Hippocampal formation (tissue), 2 donors: ENCODE results near the gene TRH.
"Not testable (repeated sequence)": the region's sequence is repeated elsewhere in the genome, so short reads cannot be mapped to it uniquely, and the experiment has no call there.

ENCODE experiments used
- DNase-seq, 2 donors: peaks; one replicate each; lab custom pipeline; 2025; lab: John Stamatoyannopoulos, UW

TRH gene

GRCh38 chr3:130010556-130010955, 36.0 kb downstream of the TRH start:
- no peak for DNase-seq

DNA sequence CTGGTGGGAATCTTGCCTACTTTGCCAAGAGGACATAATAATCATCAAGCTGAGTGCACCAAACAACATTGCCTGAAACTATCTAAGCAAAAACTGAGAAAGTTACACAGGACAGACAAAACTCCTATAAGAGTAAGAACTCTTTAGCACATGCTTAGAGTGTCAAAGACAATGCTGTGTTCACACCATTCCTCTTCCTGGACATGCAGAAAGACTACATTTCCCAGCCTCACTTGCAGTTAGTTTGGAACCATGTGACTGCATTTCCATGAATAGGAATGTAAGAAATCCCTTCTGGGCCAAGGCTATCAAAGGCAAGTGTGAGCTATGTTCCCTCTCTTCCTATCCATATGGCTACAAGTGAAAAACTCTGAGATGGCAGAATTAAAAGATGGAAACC, 37.6 kb downstream of the TRH start:
- not testable (repeated sequence) for DNase-seq

DNA sequence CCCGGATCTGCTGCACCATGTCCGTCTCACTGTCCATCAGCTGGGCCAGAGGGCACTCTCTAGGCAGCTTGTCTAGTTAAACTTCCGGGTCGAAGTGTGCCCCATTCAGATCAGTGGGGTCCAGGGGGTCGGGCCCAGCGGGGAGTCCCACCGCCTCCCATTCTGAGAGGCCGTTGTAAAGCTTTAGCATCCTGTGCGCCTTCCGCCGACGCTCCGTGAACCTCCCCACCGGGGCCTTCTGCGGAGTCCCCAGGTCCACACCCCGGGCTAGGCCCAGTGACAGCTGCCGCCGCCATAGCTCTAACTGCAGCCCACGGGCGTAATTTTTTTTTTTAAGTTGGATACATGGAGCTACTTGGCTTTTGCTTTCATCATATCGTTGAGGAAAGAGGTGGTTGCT, 38.7 kb downstream of the TRH start:
- not testable (repeated sequence) for DNase-seq

- no peak for DNase-seq
These were observed 40.0 kb downstream of the TRH start for GRCh38 chr3:130014526-130014925.

DNA sequence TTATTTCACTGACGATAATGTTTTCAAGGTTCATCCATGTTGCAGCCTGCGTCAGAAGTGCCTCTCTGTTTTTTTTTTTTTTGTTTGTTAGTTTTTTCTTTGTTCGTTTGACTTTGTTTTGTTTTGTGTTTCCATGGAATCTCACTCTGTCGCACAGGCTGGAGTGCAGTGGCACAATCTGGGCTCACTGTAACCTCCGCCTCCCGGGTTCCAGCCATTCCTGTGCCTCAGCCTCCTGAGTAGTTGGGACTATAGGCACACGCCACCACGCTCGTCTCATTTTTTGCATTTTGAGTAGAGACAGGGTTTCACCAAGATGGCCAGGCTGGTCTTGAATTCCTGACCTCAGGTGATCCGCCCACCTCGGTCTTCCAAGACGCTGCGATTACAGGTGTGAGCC, 43.1 kb downstream of the TRH start:
- not testable (repeated sequence) for DNase-seq

DNA sequence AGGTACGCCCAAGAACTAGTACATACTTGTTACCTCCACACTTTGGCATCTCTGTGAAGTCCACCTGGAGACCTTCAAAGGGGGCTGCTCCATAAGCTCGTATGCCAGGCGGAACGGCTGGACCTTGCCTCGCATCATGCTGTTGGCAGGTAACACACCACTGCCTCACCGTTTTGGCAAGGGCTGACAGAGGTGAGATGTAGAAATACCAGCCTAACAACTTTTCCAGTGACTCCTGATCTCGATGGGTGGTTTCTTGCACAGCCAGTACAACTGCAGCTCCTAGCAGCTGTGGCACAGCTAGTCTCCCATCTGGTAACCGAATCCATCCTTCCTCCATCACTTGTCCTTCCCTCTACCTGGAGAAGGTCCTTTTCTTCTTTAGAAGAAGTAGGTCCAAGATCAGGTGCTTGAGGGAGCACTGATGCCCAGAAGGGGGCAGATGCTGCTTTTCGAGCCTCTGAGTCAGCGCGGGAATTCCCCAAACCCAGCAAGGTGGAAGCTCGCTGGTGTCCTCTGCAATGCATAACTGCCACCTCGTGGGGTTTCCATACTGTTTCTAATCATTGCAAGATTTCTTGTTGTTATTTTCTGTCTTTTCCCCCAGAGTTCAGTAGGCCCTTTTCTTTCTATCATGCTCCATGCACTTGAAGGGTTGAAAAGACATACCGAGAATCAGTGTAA, 51.8 kb downstream of the TRH start:
- DNase-seq: not testable (repeated sequence)

GRCh38 chr3:130027437-130027836, 52.9 kb downstream of the TRH start:
- not testable (repeated sequence) for DNase-seq
